GM12878 (cell line): ENCODE results near the gene FNTB. TPM values are rescaled to one million over a fixed set of nuclear protein-coding genes. Genes with fewer than 3 reads are reported as not detected.
A peak's percentile ranks its signal among the peaks of the same experiment; 100 is the strongest.

Source experiments
- BACH1 ChIP-seq: fragments of 450-650 bp; IDR thresholded peaks from 2 replicates; pipeline ENCODE4 v1.6.1; 2017; ENCODE audit warnings: mild to moderate bottlenecking, borderline replicate concordance
- DPF2 ChIP-seq: fragments of 450-650 bp; IDR thresholded peaks from 2 replicates; pipeline ENCODE4 v1.6.1; 2017; ENCODE audit warnings: mild to moderate bottlenecking
- E2F4 ChIP-seq: IDR thresholded peaks from 2 replicates; pipeline ENCODE4 v1.6.1; 2012; ENCODE audit warnings: low read depth, low read length, improper control_type of control experiment
- IKZF2 ChIP-seq, 2 experiments: fragments of 450-650 bp; IDR thresholded peaks; 2 replicates each; pipeline ENCODE4 v1.6.1; 2017; ENCODE audit warnings: mild to moderate bottlenecking in 2 of 2, moderate library complexity in 2 of 2
- IRF3 ChIP-seq: fragments of 450-650 bp; IDR thresholded peaks from 2 replicates; pipeline ENCODE4 v1.6.1; 2014; ENCODE audit warnings: mild to moderate bottlenecking
- MLLT1 ChIP-seq: fragments of 450-650 bp; IDR thresholded peaks from 2 replicates; pipeline ENCODE4 v1.6.1; 2016; ENCODE audit warnings: mild to moderate bottlenecking
- NBN ChIP-seq: fragments of 450-650 bp; IDR thresholded peaks from 2 replicates; pipeline ENCODE4 v1.6.1; 2016
- PML ChIP-seq: IDR thresholded peaks from 2 replicates; pipeline ENCODE4 v1.6.1; 2012; ENCODE audit warnings: low read length, inconsistent platforms
- POLR2A ChIP-seq: IDR thresholded peaks from 2 replicates; pipeline ENCODE4 v1.6.1; 2011; ENCODE audit warnings: low read depth, mild to moderate bottlenecking, low read length
- POLR2AphosphoS2 ChIP-seq: IDR thresholded peaks from 2 replicates; pipeline ENCODE4 v1.6.1; 2011; ENCODE audit warnings: low read depth, mild to moderate bottlenecking, low read length, improper control_type of control experiment, moderate library complexity
- RFX5 ChIP-seq: IDR thresholded peaks from 2 replicates; pipeline ENCODE4 v1.6.1; 2011; ENCODE audit warnings: low read depth, low read length, improper control_type of control experiment
- RUNX3 ChIP-seq: IDR thresholded peaks from 2 replicates; pipeline ENCODE4 v1.6.1; 2012; ENCODE audit warnings: low read length, inconsistent platforms
- ZNF207 ChIP-seq: fragments of 450-650 bp; IDR thresholded peaks from 2 replicates; pipeline ENCODE4 v1.6.1; 2014; ENCODE audit warnings: antibody characterized with exemption, mild to moderate bottlenecking, borderline replicate concordance
- polyA plus RNA-seq, 11 experiments: library from polyadenylated mRNA; depleted of rRNA in 4 of 11; unstranded in 6 of 11; stranded (reverse) in 5 of 11; fragments of >200 nt; fragmentation: Nextera tagmentation in 4 of 11; fragmentation: Illumina TruSeq in 1 of 11; extraction: Ambion mirVana in 4 of 11; extraction: Trizol in 1 of 11; gene quantifications; 1 replicate in 1 of 11; 2 replicates in 10 of 11; pipeline versions ENCODE4 v1.2.1 to v1.2.3, GENCODE V29; 2011 to 2016; ENCODE audit warnings: inconsistent platforms in 2 of 11, missing spikeins in 2 of 11, low read depth in 1 of 11
- total RNA-seq, 4 experiments: library from RNA; depleted of rRNA in 3 of 4; stranded (reverse); fragments of >200 nt in 3 of 4; fragmentation: Illumina TruSeq in 1 of 4; extraction: Trizol in 1 of 4; gene quantifications; 2 replicates each; pipeline versions ENCODE4 v1.2.1 to v1.2.3, GENCODE V29; 2013 to 2021

FNTB gene
- total and polyA plus RNA-seq, 10 of the 15 experiments (the other 5 are each of a cell fraction or from before 2014, with no cell fraction given) = 10.4 to 25.1 (median 16.7) TPM

GRCh38 chr14:64997108-64997794 lies 10.6 kb downstream of the FNTB start (continued):
- TF ChIP-seq MLLT1 (no peak), ZNF207 (no peak), POLR2A (no peak), RFX5 (no peak), POLR2AphosphoS2 (no peak), BACH1 (no peak), NBN (no peak), IRF3 (no peak), RUNX3 (peak; percentile 64; the same call in 1 of the 2 replicates), DPF2 (no peak), IKZF2 (IDR thresholded peaks at IDR 0.05) (peak; percentile 60 to 65), E2F4 (no peak), PML (no peak)
